NCI-H1694 (cell line): ENCODE results near the gene PRKCA.
"Not testable (repeated sequence)": the region's sequence is repeated elsewhere in the genome, so short reads cannot be mapped to it uniquely, and the experiment has no call there.

Experiments
- DNase-seq: peaks from one replicate; lab custom pipeline; 2025; lab: John Stamatoyannopoulos, UW

PRKCA gene

DNA sequence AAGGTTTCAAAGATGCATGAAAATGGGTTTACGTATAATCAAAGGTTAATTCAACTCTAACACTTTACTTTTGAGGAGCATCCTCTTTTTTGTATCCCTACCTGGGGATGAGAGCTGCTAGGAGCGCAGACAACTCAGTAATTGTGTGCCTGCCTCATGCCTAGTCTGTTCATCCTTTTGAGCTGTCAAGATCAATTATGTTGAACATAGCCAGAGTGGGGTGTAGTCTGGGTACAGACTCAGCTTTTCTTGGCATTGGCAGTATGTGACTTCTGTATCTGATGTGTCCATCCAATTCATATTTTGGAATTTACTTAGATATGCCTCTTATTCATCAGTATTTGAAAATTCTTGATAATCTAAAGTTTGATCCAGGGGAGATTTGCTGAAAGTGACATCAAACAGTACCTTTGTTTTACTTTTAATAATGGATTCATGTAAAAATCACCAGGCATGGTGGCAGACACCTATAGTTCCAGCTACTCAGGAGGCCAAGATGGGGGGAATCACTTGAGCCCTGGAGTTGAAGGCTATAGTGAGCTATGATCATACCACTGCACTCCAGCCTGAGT, 24.1 kb downstream of the PRKCA start:
- DNase-seq = no peak

DNA sequence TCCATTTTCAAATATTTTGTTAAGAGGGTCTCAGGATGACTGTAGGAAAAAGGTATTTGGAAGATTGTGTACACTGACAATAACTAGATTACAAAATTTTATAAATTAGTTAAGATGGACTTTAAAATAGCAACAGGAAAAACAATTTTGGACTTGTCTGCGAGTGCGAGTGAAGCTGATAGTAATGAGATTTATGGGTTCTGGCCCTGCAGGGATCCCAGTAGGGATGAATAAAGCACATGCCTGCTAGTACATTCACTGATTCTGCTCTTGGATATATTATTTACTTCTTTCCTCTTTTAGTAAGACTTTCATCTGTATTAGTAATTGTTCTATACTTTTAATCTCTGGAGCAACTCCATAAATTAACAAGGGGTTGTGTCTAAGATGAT, 28.2 kb downstream of the PRKCA start:
- DNase-seq = no peak

DNA sequence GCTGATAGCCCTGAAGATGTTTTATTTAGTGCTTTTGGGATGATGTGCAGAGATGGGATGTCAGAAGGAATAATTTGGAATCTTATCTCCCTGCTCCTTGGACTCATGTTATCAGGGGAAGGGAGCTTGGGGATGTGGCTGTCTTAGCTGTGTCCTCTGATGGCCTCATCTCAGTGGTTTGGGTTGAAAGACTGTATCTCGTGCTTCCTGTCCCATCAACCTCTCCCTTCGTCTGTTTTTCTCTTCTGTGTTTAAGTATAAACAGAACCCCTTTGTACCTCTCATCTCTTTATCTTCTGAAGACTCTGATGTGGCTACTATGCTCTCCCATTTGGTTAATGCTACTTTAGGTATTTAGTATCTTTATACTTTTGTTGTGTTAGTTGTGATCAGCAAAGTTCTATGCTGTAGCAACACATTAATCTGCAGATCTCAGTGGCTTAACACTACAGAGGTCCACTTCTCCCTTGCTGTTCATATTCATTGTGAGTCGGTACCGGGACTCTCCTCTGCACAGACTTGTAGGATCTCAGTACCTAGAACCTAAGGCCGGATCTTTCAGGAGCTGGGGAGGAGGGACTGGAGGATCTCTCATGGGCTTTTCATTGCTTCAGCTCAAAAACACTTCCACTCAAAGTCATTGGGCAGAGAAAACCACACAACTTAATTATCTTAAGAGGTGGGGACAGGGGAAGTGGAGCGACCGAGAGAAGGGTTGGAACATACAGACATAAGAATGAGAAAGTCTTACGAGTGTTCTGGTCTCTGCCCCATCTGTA, 28.8 kb downstream of the PRKCA start:
- DNase-seq = no peak

DNA sequence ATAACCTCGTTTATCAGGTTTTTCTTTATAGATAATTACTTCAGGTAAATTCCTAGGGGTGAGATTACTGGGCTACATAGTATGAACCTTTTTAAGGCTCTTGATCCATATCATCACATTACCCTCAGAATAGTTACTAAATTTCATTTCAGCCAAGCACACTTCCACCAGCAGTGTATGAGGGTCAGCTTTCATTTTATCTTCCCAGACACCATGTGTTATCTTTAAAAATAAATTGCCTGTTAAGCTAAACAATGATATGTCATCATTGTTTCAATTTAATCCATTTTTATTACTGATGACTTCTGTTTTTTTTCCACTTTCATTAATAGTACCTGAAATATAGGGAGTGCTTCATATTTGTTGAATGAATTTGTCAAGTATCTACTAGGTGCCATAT, 33.4 kb downstream of the PRKCA start:
- no peak for DNase-seq

DNA sequence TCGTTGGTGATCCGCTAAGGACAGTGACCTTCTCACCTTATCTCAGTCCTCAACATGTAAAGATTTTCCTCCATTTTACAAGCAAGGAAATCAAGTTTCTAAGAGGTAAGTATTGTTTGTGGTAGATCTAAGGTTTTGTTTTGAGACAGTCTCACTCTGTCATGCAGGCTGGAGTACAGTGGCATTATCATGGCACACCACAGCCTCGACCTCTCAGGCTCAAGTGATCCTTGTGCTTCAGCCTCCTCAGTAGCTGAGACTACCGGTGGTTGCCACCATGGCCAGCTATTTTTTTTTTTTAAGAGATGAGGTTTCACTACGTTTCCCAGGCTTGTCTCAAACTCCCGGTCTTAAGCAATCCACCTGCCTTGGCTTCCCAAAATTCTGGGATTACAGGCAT, 34.9 kb downstream of the PRKCA start:
- DNase-seq = no peak

DNA sequence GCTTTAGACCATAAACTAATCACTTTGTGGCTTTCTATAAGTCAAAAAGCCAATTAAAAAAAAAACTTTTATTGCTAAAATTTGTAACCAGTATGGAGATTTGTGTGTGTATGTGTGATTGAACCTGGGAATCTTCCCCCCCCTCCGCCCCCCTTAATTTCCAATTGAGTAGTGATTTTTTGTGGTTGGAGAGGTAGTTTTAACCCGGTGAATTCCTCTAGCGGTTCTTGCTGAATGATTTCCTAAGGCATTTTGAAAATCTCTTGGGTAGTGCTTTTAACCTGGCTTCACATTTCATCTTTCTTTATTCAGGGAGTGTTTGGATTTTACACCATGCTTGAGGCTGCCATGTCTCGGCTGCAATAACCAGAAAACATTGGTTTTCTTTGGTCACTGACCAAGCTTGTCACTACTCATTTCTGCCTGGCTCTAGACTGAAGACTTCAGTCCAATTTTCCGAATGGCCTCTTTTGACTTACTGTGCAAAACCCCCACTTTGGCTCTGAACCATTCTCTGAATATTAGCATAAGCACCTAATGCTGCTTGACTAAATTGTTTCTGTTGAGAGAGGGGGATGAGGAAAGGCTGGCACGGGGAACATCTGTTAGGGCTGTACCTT, 35.6 kb downstream of the PRKCA start:
- no peak for DNase-seq

DNA sequence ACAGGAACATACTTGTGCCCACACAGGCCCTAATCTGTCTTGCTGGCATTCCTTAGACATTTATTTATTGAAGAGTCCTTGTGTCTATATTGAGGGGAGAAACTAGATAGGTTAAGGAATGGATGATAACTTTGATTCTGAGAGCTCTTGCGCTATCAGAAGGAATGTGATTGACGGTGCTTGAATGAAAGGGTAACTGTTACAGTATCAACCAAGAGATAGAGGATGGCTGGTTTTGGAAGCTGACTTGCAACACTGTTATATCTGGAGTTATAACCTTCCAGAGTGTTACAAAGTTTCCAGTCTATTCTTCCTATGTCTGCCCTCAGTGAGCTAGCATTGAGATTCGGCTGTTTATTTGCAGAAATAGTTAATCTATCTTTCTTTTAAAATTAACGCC, 36.5 kb downstream of the PRKCA start:
- no peak for DNase-seq

DNA sequence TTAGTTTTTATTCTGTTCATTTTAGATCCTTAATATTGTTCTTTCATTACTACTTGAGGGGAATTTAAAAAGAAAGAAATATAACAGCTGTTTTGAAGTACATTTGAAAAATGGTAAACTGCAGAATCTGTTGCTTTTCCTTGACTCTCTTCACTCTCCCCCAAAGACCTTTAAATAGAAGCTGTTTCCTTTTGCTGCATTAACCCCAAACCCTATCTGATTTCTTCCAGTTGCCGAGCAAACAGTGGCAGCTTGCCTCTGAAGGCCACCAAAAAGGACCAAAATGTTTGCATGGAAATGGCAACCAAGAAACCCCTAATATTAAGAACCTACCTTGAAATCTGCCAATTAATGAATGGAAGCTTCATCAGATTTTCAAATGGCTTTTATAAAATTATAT, 37.1 kb downstream of the PRKCA start:
- DNase-seq = no peak

DNA sequence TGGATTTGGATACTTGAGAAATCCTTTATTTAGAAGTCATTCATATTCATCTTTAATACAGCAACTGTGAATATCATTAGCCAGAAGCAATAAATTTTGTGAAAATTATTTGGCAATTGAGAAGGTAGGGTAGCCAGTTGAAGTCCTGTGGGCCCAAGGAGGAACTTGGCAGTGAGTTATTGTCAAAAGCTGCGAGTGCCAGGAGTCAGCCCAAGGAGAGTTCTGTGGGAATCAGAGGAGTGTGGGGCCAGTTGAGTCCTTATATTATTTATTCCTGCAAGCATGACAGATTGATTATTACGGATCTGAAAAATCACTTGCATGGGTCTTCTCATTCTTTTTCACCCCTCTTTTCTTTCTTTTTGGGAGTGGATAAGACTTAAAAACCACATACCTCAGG, 38.3 kb downstream of the PRKCA start:
- DNase-seq = no peak

DNA sequence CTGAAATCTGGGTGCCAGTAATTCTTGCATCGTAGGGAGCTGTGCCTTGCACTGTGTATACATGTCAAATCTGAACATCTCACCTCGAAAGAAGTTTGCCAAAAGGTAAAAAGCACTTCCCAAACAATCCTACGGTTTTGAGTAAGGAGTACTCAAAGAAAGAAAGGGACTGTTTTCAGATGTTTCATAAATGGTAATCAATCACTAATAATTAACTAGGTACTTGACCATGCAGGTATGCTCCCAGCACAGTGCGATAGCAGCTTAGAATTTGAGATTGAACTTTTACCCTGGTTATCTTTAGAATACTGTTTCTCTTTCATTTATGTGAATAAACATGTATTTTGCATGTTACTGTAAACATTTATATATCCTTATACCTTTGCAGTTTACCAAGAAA, 39.0 kb downstream of the PRKCA start:
- DNase-seq = no peak

DNA sequence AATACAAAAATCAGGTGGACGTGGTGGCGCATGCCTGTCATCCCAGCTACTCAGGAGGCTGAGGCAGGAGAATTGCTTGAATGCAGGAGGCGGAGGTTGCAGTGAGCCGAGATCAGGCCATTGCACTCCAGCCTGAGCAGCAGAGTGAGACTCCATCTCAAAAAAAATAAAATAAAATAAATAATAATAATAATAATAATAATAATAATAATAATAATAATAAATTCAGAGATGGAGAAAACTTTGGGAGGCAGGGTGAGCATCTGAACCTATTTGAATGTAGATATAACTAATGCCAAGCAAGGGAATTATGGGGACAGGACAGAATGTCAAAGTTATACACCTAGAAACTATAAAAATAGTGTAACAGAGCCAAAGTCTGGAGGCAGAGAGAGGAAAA, 39.9 kb downstream of the PRKCA start:
- not testable (repeated sequence) for DNase-seq

DNA sequence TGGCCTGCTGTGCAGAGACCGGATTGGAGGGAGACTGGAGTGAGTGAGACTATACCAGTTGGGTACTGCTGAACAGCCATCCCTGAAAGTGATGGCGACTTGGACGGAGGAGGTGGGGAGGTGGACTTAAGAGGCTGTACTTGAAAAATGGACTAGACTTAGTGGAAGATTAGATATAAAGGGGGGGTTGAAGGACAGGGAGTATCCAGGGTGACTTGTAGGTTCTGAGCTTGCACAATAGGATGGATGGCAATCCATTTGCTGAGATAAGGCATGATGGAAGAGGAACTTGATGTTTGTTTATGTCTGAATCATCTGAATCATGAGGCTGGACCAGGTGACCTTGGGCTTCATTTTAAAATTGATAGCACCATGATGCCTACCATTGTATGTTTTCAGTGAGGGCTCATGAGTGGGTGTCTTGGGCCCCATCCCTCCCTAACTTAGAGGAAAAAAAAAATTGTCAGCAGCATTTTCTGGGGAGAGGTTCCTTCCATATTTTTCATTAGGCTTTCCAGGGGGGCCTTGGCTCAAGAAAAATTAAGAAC, 41.2 kb downstream of the PRKCA start:
- no peak for DNase-seq

DNA sequence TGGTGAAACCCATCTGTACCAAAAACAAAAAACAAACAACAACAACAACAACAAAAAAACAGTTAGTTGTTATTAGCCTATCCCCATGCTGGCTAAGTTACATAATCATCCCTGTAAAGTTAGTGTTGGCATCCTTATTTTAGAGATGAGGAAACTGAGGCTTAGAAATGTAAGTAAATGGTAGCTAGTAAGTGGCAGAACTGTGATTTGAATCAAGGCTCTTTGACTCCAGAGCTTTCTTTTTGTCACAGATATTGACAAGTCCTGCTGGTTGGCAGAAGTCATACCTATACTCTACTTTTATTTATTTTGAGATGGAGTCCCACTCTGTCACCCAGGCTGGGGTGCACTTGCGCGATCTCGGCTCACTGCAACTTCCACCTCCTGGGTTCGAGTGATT, 42.1 kb downstream of the PRKCA start:
- DNase-seq = no peak

DNA sequence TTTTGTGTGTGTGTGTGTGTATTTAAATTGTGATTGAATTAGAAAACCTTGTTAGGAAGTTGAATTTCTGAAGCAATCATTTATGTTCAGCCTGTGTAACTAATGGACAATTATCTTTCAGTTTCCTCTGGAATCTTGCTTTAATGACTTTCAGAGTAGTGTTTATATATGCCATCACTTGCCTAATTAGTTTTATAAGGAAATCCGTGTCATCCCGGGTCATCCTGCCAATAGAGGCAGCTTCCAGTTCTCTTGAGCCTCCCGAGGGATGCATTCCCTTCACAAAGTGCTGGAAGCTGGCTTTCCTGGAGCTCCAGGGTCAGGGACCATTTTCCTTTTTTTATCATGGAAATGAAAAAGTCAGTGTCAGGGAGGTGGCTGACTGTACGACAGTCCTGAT, 42.9 kb downstream of the PRKCA start:
- no peak for DNase-seq

DNA sequence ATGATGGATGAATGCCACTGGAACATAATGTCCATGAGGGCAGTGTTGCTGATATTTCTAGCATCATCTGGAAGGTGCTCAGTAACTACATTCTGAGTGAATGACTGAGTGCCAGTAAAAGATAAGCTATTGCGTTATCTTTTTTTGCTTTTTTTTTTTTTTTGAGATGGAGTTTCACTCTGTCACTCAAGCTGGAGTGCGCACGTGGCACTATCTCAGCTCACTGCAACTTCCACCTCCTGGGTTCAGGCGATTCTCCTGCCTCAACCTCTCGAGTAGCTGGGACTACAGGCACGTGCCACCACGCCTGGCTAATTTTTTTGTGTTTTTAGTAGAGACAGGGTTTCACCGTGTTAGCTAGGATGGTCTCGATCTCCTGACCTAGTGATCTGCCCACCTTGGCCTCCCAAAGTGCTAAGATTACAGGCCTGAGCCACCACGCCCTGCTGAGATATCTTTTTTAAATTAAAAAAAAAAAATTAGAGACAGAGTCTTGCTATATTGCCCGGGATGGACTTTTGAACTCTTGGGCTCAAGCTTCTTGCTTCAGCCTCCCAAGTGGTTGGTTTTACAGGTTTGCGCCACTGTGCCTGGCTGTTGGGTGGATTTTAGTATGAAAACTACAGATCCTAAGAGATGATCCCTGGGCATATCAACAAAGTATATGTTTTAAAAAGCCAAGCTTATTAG, 43.7 kb downstream of the PRKCA start:
- not testable (repeated sequence) for DNase-seq

DNA sequence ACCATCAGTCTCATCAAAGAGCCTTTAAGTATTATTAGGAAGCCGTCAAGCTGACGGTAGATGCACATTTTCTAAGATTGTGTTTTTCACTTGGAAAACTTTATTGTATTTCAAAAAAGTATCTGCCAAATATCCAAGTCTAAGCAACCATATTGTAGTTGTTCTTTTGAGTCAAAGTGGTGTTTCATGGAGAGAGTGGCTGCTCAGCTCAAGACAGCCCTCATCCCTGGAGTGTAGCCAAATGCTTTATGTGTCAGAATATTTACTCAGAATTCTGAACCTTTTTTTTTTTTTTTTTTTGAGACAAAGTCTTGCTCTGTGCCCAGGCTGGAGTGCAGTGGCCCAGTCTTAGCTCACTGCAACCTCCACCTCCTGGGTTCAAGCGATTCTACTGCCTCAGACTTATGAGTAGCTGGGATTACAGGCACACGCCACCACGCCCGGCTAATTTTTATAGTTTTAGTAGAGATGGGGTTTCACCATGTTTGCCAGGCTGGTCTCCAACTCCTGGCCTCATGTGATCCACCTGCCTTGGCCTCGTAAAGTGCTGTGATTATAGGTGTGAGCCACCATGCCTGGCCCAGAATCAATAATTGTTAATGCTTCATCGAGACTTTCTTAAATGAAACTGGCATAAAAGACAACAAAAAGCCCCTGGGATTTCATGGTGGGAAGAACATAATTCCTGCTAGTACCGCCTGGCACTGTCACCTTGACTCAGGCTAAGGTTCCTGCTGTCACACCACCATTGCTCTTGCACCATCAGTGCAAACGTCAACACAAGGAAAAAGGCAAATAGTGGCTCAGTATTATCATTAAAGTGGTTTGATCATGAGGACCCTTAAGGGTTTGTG, 45.5 kb downstream of the PRKCA start:
- no peak for DNase-seq

DNA sequence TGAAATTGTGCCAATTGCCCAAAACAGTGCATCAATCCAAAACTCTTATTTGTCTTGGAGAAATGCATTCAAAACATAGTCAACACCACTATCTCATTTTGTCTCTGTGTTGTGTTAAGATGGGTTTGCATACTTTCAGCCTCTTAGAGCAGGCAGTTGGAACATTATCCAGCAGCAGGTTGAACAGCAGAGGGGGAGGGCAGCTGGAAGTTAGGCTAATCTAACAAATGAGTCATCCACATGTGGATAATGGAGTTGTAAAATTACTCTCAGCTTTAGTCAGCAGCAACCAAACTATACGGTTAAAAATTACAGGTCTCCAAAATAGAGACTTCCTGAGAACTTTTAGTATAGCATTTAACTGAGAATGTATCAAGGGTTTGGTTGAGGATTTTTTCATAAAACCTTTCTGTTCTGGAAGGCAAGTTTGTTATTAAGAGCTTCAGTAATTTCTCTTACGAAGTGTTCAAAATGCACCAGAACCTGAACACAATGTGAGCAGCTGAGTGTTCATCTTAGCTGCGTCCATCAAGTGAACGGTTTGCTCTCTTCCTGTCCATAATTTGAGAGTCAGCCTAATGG, 46.3 kb downstream of the PRKCA start:
- no peak for DNase-seq

DNA sequence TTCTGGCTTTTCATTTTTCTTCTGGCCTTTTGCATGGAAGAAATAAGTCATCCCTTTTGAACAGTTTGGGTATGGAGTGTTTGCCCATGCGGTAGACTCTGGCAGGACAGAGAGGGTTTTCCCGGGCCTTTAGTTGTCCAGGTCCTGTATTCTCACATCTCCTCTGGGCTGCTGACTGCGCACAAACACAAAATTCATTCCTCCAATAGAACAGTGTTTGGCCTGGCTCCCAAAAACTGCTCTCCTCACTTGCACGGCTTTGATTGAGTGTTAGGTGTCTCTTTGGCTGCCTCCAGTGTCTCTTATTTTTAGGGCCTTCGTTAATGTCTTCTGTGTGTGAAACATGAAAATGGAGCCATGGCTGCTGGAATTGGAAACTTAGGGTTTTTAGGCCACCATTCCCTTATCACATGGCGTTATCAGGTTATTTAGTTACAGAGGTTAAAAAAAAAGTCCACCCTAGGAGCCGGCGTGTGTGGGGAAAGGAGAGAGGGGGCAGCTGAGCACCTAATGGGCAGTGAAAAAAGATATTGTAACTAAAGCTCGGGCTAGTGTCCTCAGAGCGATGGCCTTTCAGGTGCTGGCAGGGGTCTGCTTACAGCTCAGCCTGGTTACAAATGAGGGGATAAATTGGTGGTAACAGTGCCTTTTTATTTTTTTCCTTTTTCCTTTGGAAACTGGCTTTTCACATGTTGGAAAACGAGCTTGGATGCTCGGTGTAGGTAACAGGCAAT, 47.3 kb downstream of the PRKCA start:
- DNase-seq = no peak

DNA sequence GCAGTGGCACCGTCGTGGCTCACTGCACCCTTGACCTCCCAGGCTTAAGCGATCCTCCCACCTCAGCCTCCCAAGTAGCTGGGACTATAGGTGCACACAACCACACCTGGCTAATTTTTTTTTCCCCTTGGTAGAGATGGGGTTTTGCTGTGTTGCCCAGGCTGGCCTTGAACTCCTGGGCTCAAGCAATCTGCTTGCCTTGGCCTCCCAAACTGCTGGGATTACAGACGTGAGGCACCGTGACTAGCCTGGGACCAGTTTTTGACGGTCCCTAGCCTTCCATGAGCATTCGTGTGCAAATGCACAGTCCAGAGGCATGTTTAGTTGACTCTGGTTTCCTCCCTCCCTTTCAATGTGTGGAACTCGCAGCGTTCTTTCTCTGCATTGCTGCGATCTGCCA, 48.2 kb downstream of the PRKCA start:
- not testable (repeated sequence) for DNase-seq

DNA sequence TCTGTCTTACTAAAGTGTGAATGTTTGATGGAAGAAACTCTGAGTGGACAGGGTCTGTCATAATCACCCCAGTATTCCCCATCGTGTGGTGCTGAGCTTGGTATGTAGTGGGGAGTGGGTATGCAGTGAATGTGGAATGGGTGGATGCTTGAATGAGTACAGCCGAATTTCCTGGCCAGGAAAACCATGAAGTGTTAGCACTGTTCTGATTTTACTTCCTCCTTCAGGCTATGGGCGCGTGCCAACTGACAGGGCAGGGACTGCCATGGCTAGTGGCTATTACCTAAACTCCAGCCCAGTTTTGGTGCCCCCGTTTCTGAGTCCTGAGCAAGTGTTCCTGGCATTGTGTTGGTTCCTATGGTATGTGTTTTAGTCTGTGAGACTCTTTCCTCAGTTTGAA, 48.6 kb downstream of the PRKCA start:
- no peak for DNase-seq

DNA sequence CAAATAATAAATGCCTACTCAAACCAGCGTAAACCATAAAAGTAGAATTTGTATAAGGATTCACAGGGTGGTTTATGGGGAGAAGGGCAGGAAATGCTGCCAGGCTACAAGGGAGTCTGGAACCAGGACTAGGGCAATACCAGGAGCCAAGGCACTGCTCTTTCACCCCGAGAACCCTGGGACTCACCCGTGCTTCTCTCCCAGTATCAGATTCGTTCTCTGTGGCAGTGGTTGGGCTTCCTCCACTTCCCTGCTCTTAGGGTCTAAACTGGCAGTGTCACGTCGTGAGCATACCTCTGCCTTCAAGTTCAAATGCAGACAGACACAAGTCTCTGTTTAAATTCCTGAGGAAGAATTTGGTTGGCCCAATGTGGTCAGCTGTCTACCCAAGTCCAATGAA, 49.3 kb downstream of the PRKCA start:
- no peak for DNase-seq
